ENCODE measurements around the gene DSN1.

DSN1 gene

GRCh38 chr20:36744243-36744642 lies 29.3 kb downstream of the DSN1 start:
- Histone ChIP-seq H3K4me1 (ENCODE audit: insufficient read depth, low read length, poor library complexity, severe bottlenecking) (peaks cover 31% of the 10 kb centered on the region), H3K9me2 (replicated peaks; ENCODE audit: low read depth, low read length) (no peaks in the 10 kb centered on the region), H3K27me3 (ENCODE audit: insufficient read depth, low read length, poor library complexity, severe bottlenecking) (no peaks in the 10 kb centered on the region), H3K36me3 (ENCODE audit: insufficient read depth, low read length) (no peaks in the 10 kb centered on the region), H2AFZ (ENCODE audit: low read length) (no peak overlapping the region), H3K79me2 (ENCODE audit: insufficient read depth, low read length) (peaks cover 4% of the 10 kb centered on the region; the same call in 1 of the 2 replicates), H3K9me3 (ENCODE audit: insufficient read depth, low read depth, low read length) (no peaks in the 10 kb centered on the region), H3F3A (ENCODE audit: low read depth) (peaks cover 3% of the 10 kb centered on the region; the same call in 1 of the 2 replicates), H3K4me2 (ENCODE audit: low read depth, low read length, poor library complexity, severe bottlenecking) (peak overlapping the region; percentile 100), H3K9ac (ENCODE audit: low read depth, low read length, poor library complexity, severe bottlenecking) (peak overlapping the region; percentile 33), H3K4me3 (ENCODE audit: low read length, poor library complexity, severe bottlenecking) (no peak overlapping the region), H4K20me1 (ENCODE audit: insufficient read depth, low read length, poor library complexity, severe bottlenecking) (no peaks in the 10 kb centered on the region)
- TF ChIP-seq, protein P1, sequence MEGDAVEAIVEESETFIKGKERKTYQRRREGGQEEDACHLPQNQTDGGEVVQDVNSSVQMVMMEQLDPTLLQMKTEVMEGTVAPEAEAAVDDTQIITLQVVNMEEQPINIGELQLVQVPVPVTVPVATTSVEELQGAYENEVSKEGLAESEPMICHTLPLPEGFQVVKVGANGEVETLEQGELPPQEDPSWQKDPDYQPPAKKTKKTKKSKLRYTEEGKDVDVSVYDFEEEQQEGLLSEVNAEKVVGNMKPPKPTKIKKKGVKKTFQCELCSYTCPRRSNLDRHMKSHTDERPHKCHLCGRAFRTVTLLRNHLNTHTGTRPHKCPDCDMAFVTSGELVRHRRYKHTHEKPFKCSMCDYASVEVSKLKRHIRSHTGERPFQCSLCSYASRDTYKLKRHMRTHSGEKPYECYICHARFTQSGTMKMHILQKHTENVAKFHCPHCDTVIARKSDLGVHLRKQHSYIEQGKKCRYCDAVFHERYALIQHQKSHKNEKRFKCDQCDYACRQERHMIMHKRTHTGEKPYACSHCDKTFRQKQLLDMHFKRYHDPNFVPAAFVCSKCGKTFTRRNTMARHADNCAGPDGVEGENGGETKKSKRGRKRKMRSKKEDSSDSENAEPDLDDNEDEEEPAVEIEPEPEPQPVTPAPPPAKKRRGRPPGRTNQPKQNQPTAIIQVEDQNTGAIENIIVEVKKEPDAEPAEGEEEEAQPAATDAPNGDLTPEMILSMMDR (conservative IDR thresholded peaks at IDR 0.05; ENCODE audit: low read length) = no peak
- TF ChIP-seq EZH2phosphoT487 (IDR thresholded peaks at IDR 0.05; ENCODE audit: borderline replicate concordance) = no peak

GRCh38 chr20:36742558-36742957 lies 31.0 kb downstream of the DSN1 start:
- no peak overlapping the region for H2AFZ ChIP-seq (ENCODE audit: low read length)
- TF ChIP-seq EZH2phosphoT487 (IDR thresholded peaks at IDR 0.05; ENCODE audit: borderline replicate concordance) = no peak
- TF ChIP-seq, protein P1 (conservative IDR thresholded peaks at IDR 0.05; ENCODE audit: low read length) = no peak
- peaks cover 4% of the 10 kb centered on the region; the same call in 1 of the 2 replicates for H3K79me2 ChIP-seq (ENCODE audit: insufficient read depth, low read length)
- H4K20me1 ChIP-seq (ENCODE audit: insufficient read depth, low read length, poor library complexity, severe bottlenecking) = no peaks in the 10 kb centered on the region
- H3K36me3 ChIP-seq (ENCODE audit: insufficient read depth, low read length) = no peaks in the 10 kb centered on the region
- H3K9me3 ChIP-seq (ENCODE audit: insufficient read depth, low read depth, low read length) = no peaks in the 10 kb centered on the region
- H3K27me3 ChIP-seq (ENCODE audit: insufficient read depth, low read length, poor library complexity, severe bottlenecking) = no peaks in the 10 kb centered on the region
- peaks cover 31% of the 10 kb centered on the region for H3K4me1 ChIP-seq (ENCODE audit: insufficient read depth, low read length, poor library complexity, severe bottlenecking)
- H3F3A ChIP-seq (ENCODE audit: low read depth) = peaks cover 3% of the 10 kb centered on the region; the same call in 1 of the 2 replicates
- H3K4me3 ChIP-seq (ENCODE audit: low read length, poor library complexity, severe bottlenecking) = no peak overlapping the region
- no peaks in the 10 kb centered on the region for H3K9me2 ChIP-seq (replicated peaks; ENCODE audit: low read depth, low read length)
- no peak overlapping the region for H3K4me2 ChIP-seq (ENCODE audit: low read depth, low read length, poor library complexity, severe bottlenecking)
- H3K9ac ChIP-seq (ENCODE audit: low read depth, low read length, poor library complexity, severe bottlenecking) = no peak overlapping the region

DNA sequence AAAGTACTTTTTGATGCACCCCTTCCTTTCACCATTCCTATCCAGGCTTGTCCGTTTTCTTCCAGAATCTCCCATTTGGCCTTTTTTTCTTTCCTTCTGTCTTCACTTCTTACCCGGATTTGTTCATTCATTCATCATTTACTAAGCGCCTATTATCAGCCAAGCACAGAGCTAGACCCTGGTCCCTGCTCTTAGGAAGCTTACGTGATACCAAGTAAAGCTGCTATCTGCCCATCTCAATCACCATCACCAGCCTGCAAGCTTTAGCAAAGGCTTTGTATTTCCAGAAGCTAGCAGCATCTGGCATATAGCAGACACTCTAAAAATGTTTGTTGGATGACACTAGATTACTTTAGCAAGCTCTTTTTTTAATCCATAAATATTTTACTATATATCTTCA lies 32.5 kb downstream of the DSN1 start:
- Histone ChIP-seq H4K20me1 (ENCODE audit: insufficient read depth, low read length, poor library complexity, severe bottlenecking) (no peaks in the 10 kb centered on the region), H3K79me2 (ENCODE audit: insufficient read depth, low read length) (peaks cover 4% of the 10 kb centered on the region; the same call in 1 of the 2 replicates), H3K9ac (ENCODE audit: low read depth, low read length, poor library complexity, severe bottlenecking) (no peak overlapping the region), H3K36me3 (ENCODE audit: insufficient read depth, low read length) (no peaks in the 10 kb centered on the region), H3K9me2 (replicated peaks; ENCODE audit: low read depth, low read length) (no peaks in the 10 kb centered on the region), H3K9me3 (ENCODE audit: insufficient read depth, low read depth, low read length) (no peaks in the 10 kb centered on the region), H3F3A (ENCODE audit: low read depth) (peaks cover 3% of the 10 kb centered on the region; the same call in 1 of the 2 replicates), H2AFZ (ENCODE audit: low read length) (no peak overlapping the region), H3K4me3 (ENCODE audit: low read length, poor library complexity, severe bottlenecking) (no peak overlapping the region), H3K27me3 (ENCODE audit: insufficient read depth, low read length, poor library complexity, severe bottlenecking) (no peaks in the 10 kb centered on the region), H3K4me1 (ENCODE audit: insufficient read depth, low read length, poor library complexity, severe bottlenecking) (peaks cover 37% of the 10 kb centered on the region), H3K4me2 (ENCODE audit: low read depth, low read length, poor library complexity, severe bottlenecking) (peak overlapping the region; percentile 25)
- TF ChIP-seq, protein P1 (conservative IDR thresholded peaks at IDR 0.05; ENCODE audit: low read length) = no peak
- TF ChIP-seq EZH2phosphoT487 (IDR thresholded peaks at IDR 0.05; ENCODE audit: borderline replicate concordance) = no peak

Measured in Loucy (cell line).